Panc1 (cell line): ENCODE data around the gene HTT. TPM values are rescaled to one million over a fixed set of nuclear protein-coding genes. Genes with fewer than 3 reads are reported as not detected.

Experiments used
- ATAC-seq: fragments of 200-7000 bp; cut with Tn5 transposase; 2 replicates; pipeline ENCODE4 v1.9.1; 2020; ENCODE audit warnings: mild to moderate bottlenecking, moderate library complexity
- BruUV-seq: library from RNA; stranded (reverse); fragments of 400-500 nt; replicated peaks from 2 replicates; lab custom pipeline; 2021; lab: Mats Ljungman, UMichigan
- CTCF ChIA-PET: fragments of 300-600 bp; sonication (Branson Sonifier 250); formaldehyde crosslinking; loops from one replicate; lab custom pipeline; 2022; ENCODE audit warnings: antibody characterized with exemption; lab: Charles Lee
- POLR2A ChIA-PET: fragments of 300-600 bp; sonication (Branson Sonifier 250); formaldehyde crosslinking; loops from one replicate; lab custom pipeline; 2022; ENCODE audit warnings: antibody characterized with exemption; lab: Charles Lee
- DNase-seq: peaks from one replicate; pipeline ENCODE4 v3.0.0-alpha.2; 2010; ENCODE audit warnings: low read depth, low spot score
- H3K27ac ChIP-seq: 2 replicates; pipeline ENCODE4 v1.5.1; 2011; ENCODE audit warnings: mild to moderate bottlenecking, low read length, inconsistent platforms
- H3K27me3 ChIP-seq: fragments of 200-500 bp; sonication (Bioruptor generic); 2 replicates; pipeline ENCODE4 v1.6.0; 2014; ENCODE audit warnings: low read length, inconsistent platforms; ENCODE audit not compliant: control insufficient read depth, insufficient read depth
- H3K36me3 ChIP-seq: fragments of 200-500 bp; sonication (Bioruptor generic); 2 replicates; pipeline ENCODE4 v1.5.1; 2014; ENCODE audit warnings: inconsistent platforms, mild to moderate bottlenecking, low read length, moderate library complexity; ENCODE audit not compliant: control insufficient read depth, insufficient read depth
- H3K4me1 ChIP-seq: 2 replicates; pipeline ENCODE4 v1.5.1; 2011; ENCODE audit warnings: inconsistent platforms, mild to moderate bottlenecking, low read length, moderate library complexity; ENCODE audit not compliant: control insufficient read depth, insufficient read depth
- H3K4me3 ChIP-seq, 2 experiments: 2 replicates each; pipeline ENCODE4 v1.5.1; 2011 to 2012; ENCODE audit warnings: low read depth in 2 of 2, low read length in 2 of 2, mild to moderate bottlenecking in 2 of 2, inconsistent platforms in 1 of 2, moderate library complexity in 1 of 2
- H3K9me3 ChIP-seq: fragments of 200-500 bp; sonication (Bioruptor generic); 2 replicates; pipeline ENCODE4 v1.5.1; 2014; ENCODE audit warnings: low read depth, mild to moderate bottlenecking, inconsistent platforms, low read length, moderate library complexity; ENCODE audit not compliant: control insufficient read depth, insufficient read depth
- CTCF ChIP-seq: fragments of 450-650 bp; IDR thresholded peaks from 2 replicates; pipeline ENCODE4 v1.5.1; 2017; ENCODE audit warnings: mild to moderate bottlenecking
- POLR2AphosphoS5 ChIP-seq: IDR thresholded peaks from 2 replicates; pipeline ENCODE4 v1.6.1; 2012; ENCODE audit warnings: mild to moderate bottlenecking, low read depth, low read length, moderate library complexity
- REST ChIP-seq, 2 experiments: IDR thresholded peaks; 2 replicates each; pipeline ENCODE4 v1.6.1; 2011 to 2012; ENCODE audit warnings: low read depth in 2 of 2, control low read depth in 1 of 2, low read length in 1 of 2, mild to moderate bottlenecking in 1 of 2, moderate library complexity in 1 of 2; ENCODE audit not compliant: insufficient read depth in 1 of 2
- SIN3A ChIP-seq: IDR thresholded peaks from 2 replicates; pipeline ENCODE4 v1.6.1; 2012; ENCODE audit warnings: low read depth, mild to moderate bottlenecking, low read length, moderate library complexity, borderline replicate concordance; ENCODE audit not compliant: insufficient read depth
- TCF7L2 ChIP-seq: IDR thresholded peaks from 2 replicates; pipeline ENCODE4 v1.6.1; 2011; ENCODE audit warnings: mild to moderate bottlenecking, low read depth, low read length, inconsistent platforms
- in situ Hi-C: cut with HindIII; loops from 2 replicates; pipeline ENCODE4 v1.10.0; 2016; ENCODE audit warnings: low sequenced_read_pairs, low pct_unique_long_range_greater_than_20kb
- intact Hi-C: fragments of 100-400 bp; cut with micrococcal nuclease; formaldehyde crosslinking; loops from one replicate; pipeline ENCODE4 v1.10.0; 2022; ENCODE audit not compliant: unreplicated experiment
- total RNA-seq: library from RNA; stranded (reverse); gene quantifications from one replicate; pipeline ENCODE4 v1.2.1, GENCODE V29; 2021; ENCODE audit not compliant: unreplicated experiment

HTT gene
- total RNA-seq, 1 experiment from 2014 or later = 24.7 TPM

GRCh38 chr4:3262208-3263052 is 187.9 kb downstream of the HTT start:
- BruUV-seq = no TSS peak
- DNase-seq (no peak), ATAC-seq (no peak)
- Histone ChIP-seq H3K27me3 (no peaks in the 10 kb centered on the region), H3K4me3 (no peak overlapping the region), H3K36me3 (no peaks in the 10 kb centered on the region), H3K4me1 (no peaks in the 10 kb centered on the region), H3K27ac (no peak overlapping the region), H3K9me3 (no peaks in the 10 kb centered on the region)
- ChIA-PET CTCF (no interaction called here), POLR2A (no interaction called here)
- intact Hi-C loops (no loop called here), in situ Hi-C loops (no loop called here)
- TF ChIP-seq POLR2AphosphoS5 = no peak
- TF ChIP-seq REST (IDR thresholded peaks at IDR 0.05; ENCODE audit: insufficient read depth in 1 of 2, low read depth in 2 of 2, low read length in 1 of 2) = no peak
- TF ChIP-seq SIN3A = no peak
- no peak for TF ChIP-seq CTCF

- no peaks in the 10 kb centered on the region for H3K9me3 ChIP-seq
- no peak overlapping the region for H3K27ac ChIP-seq
- DNase-seq (no peak), ATAC-seq (no peak)
- in situ Hi-C loops = no loop called here
- intact Hi-C loops = no loop called here
- ChIA-PET POLR2A (no interaction called here), CTCF (no interaction called here)
- TF ChIP-seq SIN3A (no peak), REST (IDR thresholded peaks at IDR 0.05; ENCODE audit: insufficient read depth in 1 of 2, low read depth in 2 of 2, low read length in 1 of 2) (no peak), POLR2AphosphoS5 (no peak), TCF7L2 (no peak), CTCF (no peak)
- no TSS peak for BruUV-seq
- no peaks in the 10 kb centered on the region for H3K27me3 ChIP-seq
- no peaks in the 10 kb centered on the region for H3K4me1 ChIP-seq
- no peaks in the 10 kb centered on the region for H3K36me3 ChIP-seq
- no peak overlapping the region for H3K4me3 ChIP-seq
Measured at GRCh38 chr4:3263053-3263875, 188.8 kb downstream of the HTT start.
